SIG-M5 treated with dmso at 0.1 percent for 504 hours (cell line): ENCODE results near the gene PRAME.
"Not testable (repeated sequence)": the region's sequence is repeated elsewhere in the genome, so short reads cannot be mapped to it uniquely, and the experiment has no call there.

ENCODE experiments used
- DNase-seq: peaks from one replicate; lab custom pipeline; 2025; ENCODE audit not compliant: unreplicated experiment; lab: John Stamatoyannopoulos, UW

The PRAME gene

GRCh38 chr22:22552630-22553029, 6.4 kb downstream of the PRAME start:
- no peak for DNase-seq

GRCh38 chr22:22550789-22551434, 8.2 kb downstream of the PRAME start:
- no peak for DNase-seq

- DNase-seq: no peak
These were observed 10.2 kb downstream of the PRAME start for GRCh38 chr22:22548910-22549309.

- no peak for DNase-seq
These were observed 10.7 kb downstream of the PRAME start for GRCh38 chr22:22548317-22548716.

GRCh38 chr22:22547692-22548300, 11.3 kb downstream of the PRAME start:
- DNase-seq: peak; percentile 38

- DNase-seq: no peak
These were observed 11.8 kb downstream of the PRAME start for GRCh38 chr22:22547226-22547625.

GRCh38 chr22:22546490-22546889, 12.6 kb downstream of the PRAME start:
- DNase-seq: peak; percentile 70

- no peak for DNase-seq
These were observed 14.0 kb downstream of the PRAME start for GRCh38 chr22:22545084-22545483.

GRCh38 chr22:22538226-22538989, 20.7 kb downstream of the PRAME start:
- DNase-seq: no peak

GRCh38 chr22:22536916-22537315, 22.1 kb downstream of the PRAME start:
- no peak for DNase-seq

- DNase-seq: no peak
These were observed 22.6 kb downstream of the PRAME start for GRCh38 chr22:22536515-22536914.

GRCh38 chr22:22535662-22536061, 23.4 kb downstream of the PRAME start:
- DNase-seq: no peak

- DNase-seq: no peak
These were observed 24.3 kb downstream of the PRAME start for GRCh38 chr22:22534604-22535415.

- no peak for DNase-seq
These were observed 25.2 kb downstream of the PRAME start for GRCh38 chr22:22533863-22534262.

GRCh38 chr22:22533417-22533816, 25.6 kb downstream of the PRAME start:
- no peak for DNase-seq

- not testable (repeated sequence) for DNase-seq
These were observed 26.5 kb downstream of the PRAME start for GRCh38 chr22:22532547-22533071.

GRCh38 chr22:22531770-22532546, 27.1 kb downstream of the PRAME start:
- no peak for DNase-seq

- no peak for DNase-seq
These were observed 30.3 kb downstream of the PRAME start for GRCh38 chr22:22528780-22529179.

GRCh38 chr22:22527312-22527711, 31.8 kb downstream of the PRAME start:
- no peak for DNase-seq
